A673 (cell line): ENCODE data around the gene RAB11B.

ENCODE experiments used
- CTCF ChIP-seq: fragments of 300-800, 200-600 bp; sonication (generic); conservative IDR thresholded peaks from 2 replicates; pipeline ENCODE4 v1.5.1; 2017; ENCODE audit warnings: low read depth, mild to moderate bottlenecking, antibody characterized with exemption, low read length, moderate library complexity, mixed read lengths
- EZH2 ChIP-seq: fragments of 200-600 bp; sonication (generic); IDR thresholded peaks from 2 replicates; pipeline ENCODE4 v1.6.1; 2017; ENCODE audit warnings: borderline replicate concordance, low read depth, mild to moderate bottlenecking, mixed read lengths, antibody characterized with exemption, low read length; ENCODE audit not compliant: poor library complexity, severe bottlenecking

GRCh38 chr19:8445488-8446001, 55.4 kb downstream of the RAB11B start:
- TF ChIP-seq CTCF = no peak
- no peak for TF ChIP-seq EZH2
